HG03378 (cell line): ENCODE data around the gene PNPLA8.
"Not testable (repeated sequence)": the region's sequence is repeated elsewhere in the genome, so short reads cannot be mapped to it uniquely, and the experiment has no call there.

Source experiments
- ATAC-seq: cut with Tn5 transposase; IDR thresholded peaks from one replicate; pipeline ENCODE4 v1.9.1; 2021; ENCODE audit warnings: mild to moderate bottlenecking, moderate library complexity; ENCODE audit not compliant: unreplicated experiment

PNPLA8 gene, protein sequence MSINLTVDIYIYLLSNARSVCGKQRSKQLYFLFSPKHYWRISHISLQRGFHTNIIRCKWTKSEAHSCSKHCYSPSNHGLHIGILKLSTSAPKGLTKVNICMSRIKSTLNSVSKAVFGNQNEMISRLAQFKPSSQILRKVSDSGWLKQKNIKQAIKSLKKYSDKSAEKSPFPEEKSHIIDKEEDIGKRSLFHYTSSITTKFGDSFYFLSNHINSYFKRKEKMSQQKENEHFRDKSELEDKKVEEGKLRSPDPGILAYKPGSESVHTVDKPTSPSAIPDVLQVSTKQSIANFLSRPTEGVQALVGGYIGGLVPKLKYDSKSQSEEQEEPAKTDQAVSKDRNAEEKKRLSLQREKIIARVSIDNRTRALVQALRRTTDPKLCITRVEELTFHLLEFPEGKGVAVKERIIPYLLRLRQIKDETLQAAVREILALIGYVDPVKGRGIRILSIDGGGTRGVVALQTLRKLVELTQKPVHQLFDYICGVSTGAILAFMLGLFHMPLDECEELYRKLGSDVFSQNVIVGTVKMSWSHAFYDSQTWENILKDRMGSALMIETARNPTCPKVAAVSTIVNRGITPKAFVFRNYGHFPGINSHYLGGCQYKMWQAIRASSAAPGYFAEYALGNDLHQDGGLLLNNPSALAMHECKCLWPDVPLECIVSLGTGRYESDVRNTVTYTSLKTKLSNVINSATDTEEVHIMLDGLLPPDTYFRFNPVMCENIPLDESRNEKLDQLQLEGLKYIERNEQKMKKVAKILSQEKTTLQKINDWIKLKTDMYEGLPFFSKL

DNA sequence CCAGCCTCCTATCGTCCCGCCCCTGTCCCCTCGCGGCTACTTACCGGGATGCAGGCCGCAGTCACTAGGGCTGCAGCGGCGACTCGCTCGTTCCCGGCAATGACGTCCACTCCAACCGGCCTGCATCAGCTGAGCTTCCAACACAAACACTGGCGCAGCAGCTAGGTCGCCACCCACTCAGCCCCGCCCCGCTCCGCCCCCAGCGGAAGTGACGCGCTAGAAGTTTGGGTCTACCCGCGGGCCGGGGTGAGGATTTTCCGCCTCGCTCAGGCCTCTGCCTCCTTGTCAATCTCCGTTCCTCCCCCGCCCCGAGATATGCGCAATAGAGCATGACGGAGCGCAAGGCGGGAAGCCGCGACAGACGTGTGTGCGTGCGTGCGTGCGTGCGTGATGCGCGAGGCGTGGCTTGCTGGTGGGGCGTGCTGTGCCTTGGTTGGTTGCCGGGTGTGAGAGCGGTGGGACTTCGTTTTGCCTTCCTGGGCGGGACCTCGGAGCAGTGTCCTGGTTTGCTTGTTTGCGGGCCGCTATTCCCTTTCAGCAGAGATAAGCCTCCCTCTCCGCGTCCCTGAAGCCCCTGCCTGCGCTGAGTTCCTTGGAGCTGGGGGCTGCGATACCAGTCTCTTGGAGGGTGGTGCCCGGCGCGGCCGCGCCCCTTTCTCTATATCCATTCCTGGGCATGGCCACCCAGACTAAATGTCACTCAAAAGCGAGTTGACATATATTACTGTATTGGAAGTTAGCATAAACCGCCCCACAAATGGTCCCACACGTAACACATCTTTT, at the start of gene PNPLA8:
PNPLA8 (minus strand) TSS at position 151 of the 783 bp plus-strand sequence. CDS start 10,644 bp downstream, outside the sequence.
- peak; percentile 93 for ATAC-seq

DNA sequence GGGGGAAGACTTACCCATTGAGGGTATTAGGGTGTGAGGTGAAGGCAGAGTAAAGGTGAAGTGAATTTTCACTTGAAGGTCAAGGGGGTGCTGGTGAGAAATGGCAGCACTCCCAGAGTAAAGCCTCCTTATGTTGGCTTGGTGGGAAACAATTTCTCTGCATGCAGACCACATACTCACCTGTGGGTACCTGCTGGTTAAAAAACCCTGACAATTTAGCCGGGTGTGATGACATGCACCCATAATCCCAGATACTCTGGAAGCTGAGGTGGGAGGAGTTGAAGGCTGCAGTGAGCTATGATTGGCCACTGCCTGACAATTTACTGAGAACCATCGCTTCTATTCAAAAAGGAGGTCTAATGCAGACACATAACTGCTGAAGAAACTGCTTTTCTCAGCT, 49.2 kb upstream of the PNPLA8 start:
- ATAC-seq, result no peak

DNA sequence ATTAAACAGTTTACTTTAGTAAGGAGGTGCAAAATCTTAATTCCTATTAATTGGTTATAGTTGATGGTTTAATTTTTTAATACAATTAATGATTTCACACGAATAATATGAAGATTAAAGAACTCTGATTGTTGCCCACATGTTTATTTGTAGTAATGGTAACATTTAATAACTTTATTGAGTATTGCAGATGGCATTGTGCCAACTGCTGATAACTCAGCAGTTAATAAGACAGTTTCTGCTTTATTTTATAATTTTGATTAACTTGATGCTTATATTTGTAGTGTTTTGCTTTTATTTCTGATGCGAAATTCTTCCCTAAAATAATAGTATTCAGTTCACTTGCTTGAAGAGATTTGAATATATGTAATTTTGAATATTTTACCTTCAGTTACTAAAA, 46.5 kb upstream of the PNPLA8 start:
- ATAC-seq, result no peak

DNA sequence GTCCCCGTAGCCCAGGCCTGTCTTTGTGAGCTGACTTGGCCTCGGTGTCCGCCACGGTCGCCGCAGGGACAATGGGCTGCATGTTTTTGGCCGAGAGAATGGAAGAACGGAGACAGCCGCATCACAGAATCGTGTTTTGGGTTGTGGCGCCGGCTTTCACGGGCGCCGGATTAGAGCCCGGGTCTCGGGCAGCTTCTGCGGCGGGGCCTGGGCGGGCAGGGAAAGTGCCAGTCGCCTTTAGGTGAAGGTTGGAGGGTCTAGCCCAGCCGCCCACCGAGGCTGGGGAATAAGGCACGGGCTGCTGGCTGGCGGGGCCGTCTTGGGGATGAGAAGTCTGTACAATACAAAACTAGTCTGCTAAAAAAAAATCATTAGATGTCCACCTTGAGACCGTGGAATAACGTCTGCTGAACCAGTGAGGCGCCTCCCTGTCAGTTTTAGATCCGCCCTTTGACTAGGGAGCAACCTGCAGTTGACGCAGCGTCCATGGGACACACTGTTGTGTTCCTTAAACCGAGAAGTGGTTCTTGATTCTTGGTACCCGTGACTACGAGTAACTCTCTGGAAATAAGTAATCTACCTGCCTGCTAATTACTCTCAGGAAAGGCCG, 44.3 kb upstream of the PNPLA8 start:
- peak; percentile 23 for ATAC-seq

DNA sequence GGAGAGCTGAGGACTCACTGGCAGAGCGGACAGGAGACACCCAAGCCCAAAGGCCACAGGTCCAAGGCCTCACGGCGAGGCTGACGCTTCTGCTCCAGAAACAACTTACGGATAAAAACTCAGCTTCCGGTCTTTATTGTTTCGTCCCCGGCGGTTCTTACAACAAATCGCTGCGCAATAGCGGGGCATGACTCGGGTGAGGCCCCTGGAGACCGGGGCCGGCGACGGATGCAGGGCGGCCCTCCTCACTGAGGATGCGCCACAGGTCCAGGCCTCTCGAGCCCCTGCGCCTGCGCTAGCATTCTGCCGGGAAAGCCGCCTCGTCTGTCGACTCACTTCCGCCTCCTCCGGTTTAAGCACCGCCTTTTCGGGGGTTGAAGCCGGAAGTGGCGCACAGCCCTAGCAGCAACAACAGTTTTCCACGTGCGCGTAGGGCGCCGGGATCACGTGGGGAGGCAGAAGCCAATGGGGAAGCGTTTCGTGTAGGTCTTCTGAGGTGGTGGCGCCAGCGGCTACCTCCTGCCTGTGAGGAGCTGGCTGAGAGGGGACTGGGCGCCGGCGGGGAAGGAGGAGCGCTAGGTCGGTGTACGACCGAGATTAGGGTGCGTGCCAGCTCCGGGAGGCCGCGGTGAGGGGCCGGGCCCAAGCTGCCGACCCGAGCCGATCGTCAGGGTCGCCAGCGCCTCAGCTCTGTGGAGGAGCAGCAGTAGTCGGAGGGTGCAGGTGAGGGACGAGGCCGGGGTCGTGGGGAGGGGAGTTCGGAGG, 43.6 kb upstream of the PNPLA8 start, which contains the start of the genes DNAJB9 and THAP5:
DNAJB9 (plus strand) TSS at position 494 of the 765 bp plus-strand sequence. CDS start 1,853 bp downstream, outside the sequence.
THAP5 (minus strand) TSS at position 326 of the 765 bp plus-strand sequence; CDS start at position 189, 137 bp downstream.
- peak; percentile 96 for ATAC-seq

DNA sequence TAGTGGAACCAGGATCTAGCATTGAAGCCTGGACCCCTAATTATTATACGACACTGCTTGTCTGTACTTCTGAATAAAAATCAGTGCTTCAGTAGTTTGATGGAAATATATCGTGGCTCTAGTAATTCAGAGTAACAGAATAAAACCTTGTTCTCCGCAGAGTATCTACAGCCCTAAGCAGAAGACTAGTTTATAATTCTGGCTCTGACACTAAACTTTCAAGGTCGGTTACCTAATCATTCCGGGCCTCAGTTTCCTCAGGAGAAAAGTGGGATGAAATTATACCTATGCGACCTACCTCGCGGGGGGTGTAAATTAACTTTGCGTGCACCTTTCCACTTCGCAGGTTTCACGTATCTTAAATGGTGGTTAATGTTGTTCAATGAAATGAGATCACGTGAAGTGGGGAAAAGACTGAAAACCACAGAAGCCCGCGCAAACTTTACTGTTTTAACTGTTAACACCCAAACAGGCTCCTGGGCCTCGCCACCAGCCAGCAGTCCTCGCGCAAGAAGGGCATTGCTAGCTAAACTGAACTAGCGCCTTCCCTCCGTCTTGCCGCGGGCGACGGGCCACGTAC, 43.0 kb upstream of the PNPLA8 start:
- no peak for ATAC-seq

DNA sequence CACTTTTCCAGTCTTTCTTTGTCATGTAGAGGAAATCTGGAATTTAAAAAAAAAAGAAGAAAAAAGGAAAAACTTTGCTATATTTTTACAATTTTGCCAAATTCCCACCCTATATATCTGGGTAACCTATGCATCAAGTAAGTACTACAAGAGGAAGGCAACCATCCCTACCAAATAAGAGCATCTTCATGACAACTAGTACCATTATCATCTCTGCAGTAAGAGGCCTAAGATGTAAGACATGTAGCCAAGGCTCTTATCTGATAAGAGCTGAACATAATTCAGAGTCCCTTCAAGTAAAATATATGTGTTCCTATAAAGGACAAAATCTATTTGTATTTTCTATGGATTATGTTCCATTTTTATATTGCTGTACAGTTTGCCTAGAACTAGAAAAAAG, 40.1 kb upstream of the PNPLA8 start:
- ATAC-seq, result no peak

DNA sequence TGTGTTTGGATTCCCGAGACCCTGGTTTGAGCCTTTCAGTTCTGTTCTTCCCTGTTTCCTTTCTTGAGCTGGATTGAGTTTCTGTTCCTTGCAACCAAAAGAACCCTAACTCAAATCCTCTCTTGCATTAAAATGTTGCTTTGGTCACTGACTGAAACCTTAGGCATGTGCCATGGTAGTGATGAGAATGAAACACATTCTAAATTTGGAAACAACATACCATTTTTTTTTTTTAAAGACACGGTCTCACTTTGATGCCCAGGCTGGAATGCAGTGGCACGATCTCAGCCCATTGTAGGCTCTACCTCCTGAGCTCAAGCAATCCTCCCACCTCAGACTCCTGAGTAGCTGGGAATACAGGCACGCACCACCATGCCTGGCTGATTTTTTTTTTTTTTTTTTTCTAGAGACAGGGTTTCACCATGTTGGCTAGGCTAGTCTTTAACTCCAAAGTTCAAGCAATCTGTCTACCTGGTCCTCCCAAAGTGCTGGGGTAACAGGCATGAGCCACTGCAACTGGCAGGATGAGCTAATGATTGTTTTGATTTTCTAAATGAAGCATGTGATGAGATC, 35.2 kb upstream of the PNPLA8 start:
- no peak for ATAC-seq

DNA sequence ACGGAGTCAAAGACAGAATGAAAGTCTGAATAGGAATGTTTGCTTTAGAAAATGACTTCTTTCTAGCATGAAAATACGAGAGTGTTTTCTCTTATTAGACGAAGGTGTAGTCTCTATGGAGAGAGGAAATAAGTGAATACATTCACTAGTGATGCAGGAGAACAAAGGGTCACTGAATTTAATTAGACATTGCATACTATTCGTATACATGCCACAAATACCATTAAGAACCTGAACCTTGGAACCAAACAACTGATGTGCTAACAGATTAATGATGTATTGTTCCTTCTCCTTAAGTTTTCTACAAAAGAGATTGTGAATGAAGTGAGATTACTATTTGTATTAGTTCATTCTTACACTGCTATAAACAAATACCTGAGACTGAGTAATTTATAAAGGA, 33.3 kb upstream of the PNPLA8 start:
- no peak for ATAC-seq

DNA sequence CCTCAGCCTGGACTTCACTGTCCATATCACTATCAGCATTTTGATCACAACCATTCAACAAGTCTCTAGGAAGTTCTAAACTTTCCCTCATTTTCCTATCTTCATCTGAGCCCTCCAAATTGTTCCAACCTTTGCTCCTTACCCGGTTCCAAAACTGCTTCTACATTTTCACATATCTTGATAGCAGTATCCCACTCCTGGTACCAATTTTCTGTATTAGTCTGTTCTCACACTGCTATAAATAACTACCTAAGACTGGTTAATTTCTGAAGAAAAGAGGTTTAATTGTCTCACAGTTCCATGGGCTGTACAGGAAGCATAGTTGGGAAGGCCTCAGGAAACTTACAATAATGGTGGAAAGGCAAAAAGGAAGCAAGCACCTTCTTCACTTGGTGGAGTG, 31.7 kb upstream of the PNPLA8 start:
- ATAC-seq, result no peak

DNA sequence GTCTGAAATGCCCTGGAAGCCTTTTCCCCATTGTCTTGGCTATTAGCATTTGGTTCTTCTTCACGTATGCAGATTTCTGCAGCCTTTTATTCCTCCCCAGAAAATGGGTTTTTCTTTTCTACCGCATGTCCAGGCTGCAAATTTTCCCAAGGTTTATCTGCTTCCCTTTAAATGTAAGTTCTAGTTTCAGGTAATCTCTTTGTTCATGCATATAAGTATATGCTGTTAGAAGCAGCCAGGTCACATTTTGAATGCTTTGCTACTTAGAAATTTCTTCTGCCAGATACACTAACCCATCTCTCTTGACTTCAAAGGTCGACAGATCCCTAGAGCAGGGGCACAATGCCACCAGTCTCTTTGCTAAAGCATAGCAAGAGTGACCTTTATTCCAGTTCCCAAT, 31.3 kb upstream of the PNPLA8 start:
- ATAC-seq, result no peak

DNA sequence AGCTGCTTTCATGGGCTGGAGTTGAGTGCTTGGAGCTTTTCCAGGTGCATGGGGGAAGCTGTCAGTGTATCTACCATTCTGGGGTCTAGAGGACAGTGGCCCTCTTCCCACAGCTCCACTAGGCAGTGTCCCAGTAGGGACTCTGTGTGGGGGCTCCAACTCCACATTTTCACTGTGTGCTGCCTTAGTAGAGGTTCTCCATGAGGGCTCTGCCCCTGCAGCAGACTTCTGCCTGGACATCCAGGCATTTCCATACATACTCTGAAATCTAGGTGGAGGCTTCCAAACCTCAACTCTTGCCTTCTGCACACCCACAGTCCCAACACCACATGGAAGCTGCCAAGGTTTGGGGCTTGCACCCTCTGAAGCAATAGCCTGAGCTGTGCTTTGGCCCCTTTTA, 30.7 kb upstream of the PNPLA8 start:
- not testable (repeated sequence) for ATAC-seq

DNA sequence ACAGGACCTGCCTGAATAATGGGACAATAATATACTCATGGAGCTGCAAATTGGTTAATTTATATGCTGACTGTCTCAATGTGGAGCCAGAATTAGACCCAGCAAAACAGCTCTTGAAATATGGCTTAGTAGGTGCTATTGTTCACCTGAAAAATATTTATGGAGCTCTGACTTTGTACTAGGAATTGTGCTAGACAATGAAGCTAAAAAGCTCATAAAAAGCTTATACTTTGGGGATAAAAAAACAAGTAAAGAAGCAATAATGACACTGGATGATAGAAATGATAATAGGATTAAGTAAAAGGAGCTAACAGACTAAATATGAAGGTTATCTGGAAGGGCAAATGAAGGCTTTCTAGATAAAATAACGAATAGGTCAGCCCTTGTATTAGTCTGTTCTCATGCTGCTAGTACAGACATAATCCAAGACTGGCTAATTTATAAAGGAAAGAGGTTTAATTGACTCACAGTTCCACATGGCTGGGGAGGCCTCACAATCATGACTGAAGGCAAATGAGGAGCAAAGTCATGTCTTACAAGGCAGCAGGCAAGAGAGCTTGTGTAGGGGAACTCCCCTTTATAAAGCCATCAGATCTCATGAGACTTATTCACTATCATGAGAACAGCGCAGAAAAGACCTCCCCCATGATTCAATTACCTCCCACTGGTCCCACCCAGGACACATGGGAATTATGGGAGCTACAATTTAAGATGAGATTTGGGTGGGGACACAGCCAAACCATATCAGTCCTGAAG, 22.4 kb upstream of the PNPLA8 start:
- ATAC-seq, result not testable (repeated sequence)

DNA sequence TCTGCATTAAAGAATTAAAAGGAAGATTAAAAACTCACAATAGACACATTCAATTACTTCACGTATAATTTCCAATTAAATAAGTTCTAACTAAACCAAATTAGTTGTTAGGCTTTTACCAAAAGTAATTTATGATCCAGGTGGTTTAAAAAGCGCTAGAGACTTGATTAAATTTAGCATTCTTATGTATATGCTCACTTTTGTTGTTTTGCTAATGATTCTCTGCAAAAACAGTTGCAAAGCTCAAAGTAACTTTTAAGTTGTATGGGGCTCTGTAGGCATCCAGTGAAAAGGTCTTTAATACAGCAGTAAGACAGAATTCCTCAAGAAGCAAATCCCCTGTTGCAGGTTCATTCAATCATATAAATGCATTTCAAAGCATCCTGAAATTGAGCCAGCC, 15.5 kb upstream of the PNPLA8 start:
- no peak for ATAC-seq

DNA sequence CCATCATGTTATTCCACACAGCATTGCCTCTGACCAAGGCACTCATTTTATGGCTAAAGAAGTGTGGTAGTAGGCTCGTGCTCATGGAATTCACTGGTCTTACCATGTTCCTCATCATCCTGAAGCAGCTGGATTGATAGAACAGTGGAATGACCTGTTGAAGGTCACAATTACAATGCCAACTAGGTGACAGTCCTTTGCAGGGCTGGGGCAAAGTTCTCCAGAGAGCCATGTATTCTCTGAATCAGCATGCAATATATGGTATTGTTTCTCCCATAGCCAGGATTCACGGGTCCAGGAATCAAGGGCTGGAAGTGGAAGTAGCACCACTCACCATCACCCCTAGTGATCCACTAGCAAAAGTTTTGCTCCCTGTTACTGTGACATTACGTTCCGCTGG, 12.8 kb upstream of the PNPLA8 start:
- not testable (repeated sequence) for ATAC-seq

DNA sequence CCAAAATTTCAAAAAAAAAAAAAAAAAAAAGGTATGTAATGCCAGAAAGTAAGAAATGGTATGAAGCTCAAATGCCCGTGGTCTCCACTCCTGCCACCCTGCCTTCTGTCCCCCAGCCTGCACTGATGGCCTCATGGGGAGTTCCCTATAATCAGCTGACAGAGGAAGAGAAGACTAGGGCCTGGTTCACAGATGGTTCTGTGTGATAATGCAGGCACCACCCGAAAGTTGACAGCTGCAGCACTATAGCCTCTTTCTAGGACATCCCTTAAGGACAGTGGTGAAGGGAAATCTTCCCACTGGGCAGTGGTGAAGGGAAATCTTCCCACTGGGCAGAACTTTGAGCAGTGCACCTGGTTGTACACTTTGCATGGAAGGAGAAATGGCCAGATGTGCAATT, 12.3 kb upstream of the PNPLA8 start:
- not testable (repeated sequence) for ATAC-seq

DNA sequence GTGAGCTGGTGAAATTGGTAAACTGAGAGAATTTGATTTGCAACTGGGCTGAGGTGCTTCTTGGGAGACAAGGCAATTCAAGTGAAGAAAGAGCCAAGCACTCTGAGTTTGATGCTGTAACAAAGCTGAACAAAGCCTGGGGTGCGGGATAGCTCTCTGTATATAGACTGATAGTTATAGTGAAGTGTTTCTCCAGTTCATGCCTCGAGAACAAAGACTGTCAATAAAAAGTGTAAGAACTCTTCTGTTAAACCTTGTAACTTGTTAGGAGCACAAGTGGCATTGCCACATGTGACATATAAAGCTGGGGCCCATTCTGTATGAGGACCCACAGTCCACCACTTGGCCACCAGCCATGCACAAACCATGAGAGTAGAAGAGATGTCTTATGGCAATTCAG, 11.3 kb upstream of the PNPLA8 start:
- ATAC-seq, result no peak

DNA sequence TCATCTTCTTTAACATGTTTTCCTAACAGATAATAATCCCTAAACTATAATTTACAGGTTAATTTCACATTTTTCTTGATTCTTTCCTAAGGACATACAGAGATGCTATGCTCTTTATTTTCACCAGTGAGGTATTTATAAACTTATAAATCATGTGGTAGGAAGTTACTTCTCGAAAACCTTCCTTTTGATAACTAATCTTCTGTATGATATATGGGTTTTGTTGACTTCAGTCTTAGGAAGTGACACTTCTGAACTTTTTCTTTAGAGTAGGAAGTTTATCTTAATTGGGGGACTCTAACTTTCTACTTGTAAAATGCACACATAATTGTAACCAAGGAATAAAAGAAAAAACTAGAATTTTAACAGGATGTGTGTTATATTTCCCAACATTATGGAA, 9.8 kb upstream of the PNPLA8 start:
- no peak for ATAC-seq
